ENCODE measurements around the gene NFE2L3. TPM values are rescaled to one million over a fixed set of nuclear protein-coding genes. Genes with fewer than 3 reads are reported as not detected.

The NFE2L3 gene
- total and polyA plus RNA-seq, 2 of the 4 experiments (the other 2 are of a cell fraction), result 28.0 to 43.2 TPM

GRCh38 chr7:26157520-26158105 is 5.6 kb downstream of the NFE2L3 start:
- Histone ChIP-seq H2AK5ac (ENCODE audit: low read depth, low read length) (peak overlapping the region; percentile 31; the same call in 1 of the 2 replicates), H4K8ac (ENCODE audit: low read depth in 2 of 2, low read length in 2 of 2) (peak overlapping the region in 1 of 2 experiments; percentile 48; a peak in 1 of 4 replicates), H2BK120ac (ENCODE audit: low read depth, low read length) (peak overlapping the region; percentile 70; the same call in 1 of the 2 replicates), H4K5ac (ENCODE audit: low read depth, low read length) (peak overlapping the region; percentile 10; the same call in 1 of the 2 replicates), H4K20me1 (ENCODE audit: insufficient read depth, low read length) (no peaks in the 10 kb centered on the region), H2BK15ac (ENCODE audit: low read depth, low read length) (peak overlapping the region; percentile 83; the same call in 2 of the 3 replicates), H2AFZ (replicated peaks; ENCODE audit: low read length, poor library complexity) (no peak overlapping the region), H2AK9ac (replicated peaks; ENCODE audit: low read depth, low read length, poor library complexity) (no peak overlapping the region), H3K56ac (ENCODE audit: extremely low read depth, insufficient read depth, low read length) (no peak overlapping the region), H2BK20ac (ENCODE audit: low read depth, low read length) (peak overlapping the region; percentile 88), H4K91ac (ENCODE audit: insufficient read depth, low read depth, low read length) (peak overlapping the region; percentile 65; the same call in 1 of the 2 replicates), H3K27me3 (ENCODE audit: control insufficient read depth, insufficient read depth, low read length) (no peaks in the 10 kb centered on the region), H3K9me3 (ENCODE audit: control insufficient read depth, insufficient read depth, low read length) (no peaks in the 10 kb centered on the region), H3K4ac (ENCODE audit: low read depth, low read length) (peak overlapping the region; percentile 78), H3K4me1 (ENCODE audit: control insufficient read depth, insufficient read depth, low read length) (peaks cover 31% of the 10 kb centered on the region), H2BK5ac (ENCODE audit: low read depth, low read length, poor library complexity, severe bottlenecking) (peak overlapping the region; percentile 47), H3K4me2 (ENCODE audit: low read depth, low read length) (no peak overlapping the region), H3K23ac (ENCODE audit: low read depth, low read length) (peak overlapping the region; percentile 87; the same call in 1 of the 2 replicates), H3K9me1 (ENCODE audit: insufficient read depth, low read length) (peaks cover 42% of the 10 kb centered on the region), H3K27ac (ENCODE audit: insufficient read depth, low read length) (no peak overlapping the region), H3K36me3 (ENCODE audit: control insufficient read depth, insufficient read depth, low read length) (no peaks in the 10 kb centered on the region), H3K18ac (ENCODE audit: low read depth, low read length) (peak overlapping the region; percentile 6; the same call in 1 of the 2 replicates), H3K14ac (replicated peaks; ENCODE audit: low read depth, low read length) (peak overlapping the region; percentile 72; the same call in 1 of the 2 replicates), H3K79me1 (ENCODE audit: low read depth in 1 of 2, low read length in 2 of 2) (peaks cover 17 to 74% of the 10 kb centered on the region in 2 experiments), H3K4me3 (ENCODE audit: insufficient read depth, low read depth, low read length) (no peak overlapping the region), H3K9ac (ENCODE audit: low read depth, low read length) (no peak overlapping the region)
- dilution Hi-C loops (cut with HindIII; ENCODE audit: low sequenced_read_pairs, unreplicated experiment) (no loop called here), in situ Hi-C loops (cut with MboI; ENCODE audit: low sequenced_read_pairs) (no loop called here), intact Hi-C loops (cut with micrococcal nuclease) (no loop called here)
- ChIA-PET CTCF (interaction anchor here (1.5 kb wide), 1 partner anchor 15 kb away, joined by 4 read pairs; no protein-coding TSS in a partner anchor), POLR2A (ENCODE audit: unreplicated experiment) (no interaction called here)
- WGBS, 2 experiments (ENCODE audit: extremely low coverage in 2 of 2, insufficient read length in 1 of 2), result no CpG with 5 or more reads among the region's 4 CpGs
- DNase-seq (no peak), ATAC-seq (ENCODE audit: low read depth) (no peak)
- TF ChIP-seq CEBPB (IDR thresholded peaks at IDR 0.05; ENCODE audit: low read depth, low read length), result no peak
- TF ChIP-seq RAD21 (IDR thresholded peaks at IDR 0.05; ENCODE audit: low read length), result no peak
- TF ChIP-seq MAFK (IDR thresholded peaks at IDR 0.05; ENCODE audit: low read depth, low read length), result no peak
- no peak for TF ChIP-seq FOS (IDR thresholded peaks at IDR 0.05; ENCODE audit: low read depth, low read length)
- TF ChIP-seq POLR2A (IDR thresholded peaks at IDR 0.05; ENCODE audit: low read depth, low read length), result no peak
- no peak for TF ChIP-seq CHD1 (IDR thresholded peaks at IDR 0.05; ENCODE audit: low read depth, low read length)
- TF ChIP-seq MXI1 (IDR thresholded peaks at IDR 0.05; ENCODE audit: borderline replicate concordance, low read depth, low read length), result no peak
- no TSS peak for BruUV-seq (replicated peaks)
